Right ventricle myocardium inferior (tissue), 1 donor: Measurements from ENCODE around the gene TASP1. TPM values are rescaled to one million over a fixed set of nuclear protein-coding genes. Genes with fewer than 3 reads are reported as not detected.

Experiments used
- ATAC-seq: fragments of 200-7000 bp; cut with Tn5 transposase; one replicate; pipeline ENCODE4 v1.9.1; 2020; ENCODE audit warnings: mild to moderate bottlenecking, moderate library complexity
- DNase-seq: peaks from one replicate; pipeline ENCODE4 v3.0.0; 2021; ENCODE audit errors: missing footprints
- intact Hi-C: fragments of 100-400 bp; cut with DNase I; formaldehyde crosslinking; loops from one replicate; pipeline ENCODE4 v1.11.0; 2022
- total RNA-seq: library from RNA; stranded (reverse); fragmentation: NEBNext Ultra II Directional; extraction: Animal tissue kit (Norgen Biotek cat#: 25700); gene quantifications from one replicate; pipeline ENCODE4 v1.2.1, GENCODE V29; 2021
- donor health status: DM: no; HTN: yes; CAD: no; lungs with severe emphysema.

The TASP1 gene
- total RNA-seq, 1 donor from 2014 or later = 4.3 TPM

DNA sequence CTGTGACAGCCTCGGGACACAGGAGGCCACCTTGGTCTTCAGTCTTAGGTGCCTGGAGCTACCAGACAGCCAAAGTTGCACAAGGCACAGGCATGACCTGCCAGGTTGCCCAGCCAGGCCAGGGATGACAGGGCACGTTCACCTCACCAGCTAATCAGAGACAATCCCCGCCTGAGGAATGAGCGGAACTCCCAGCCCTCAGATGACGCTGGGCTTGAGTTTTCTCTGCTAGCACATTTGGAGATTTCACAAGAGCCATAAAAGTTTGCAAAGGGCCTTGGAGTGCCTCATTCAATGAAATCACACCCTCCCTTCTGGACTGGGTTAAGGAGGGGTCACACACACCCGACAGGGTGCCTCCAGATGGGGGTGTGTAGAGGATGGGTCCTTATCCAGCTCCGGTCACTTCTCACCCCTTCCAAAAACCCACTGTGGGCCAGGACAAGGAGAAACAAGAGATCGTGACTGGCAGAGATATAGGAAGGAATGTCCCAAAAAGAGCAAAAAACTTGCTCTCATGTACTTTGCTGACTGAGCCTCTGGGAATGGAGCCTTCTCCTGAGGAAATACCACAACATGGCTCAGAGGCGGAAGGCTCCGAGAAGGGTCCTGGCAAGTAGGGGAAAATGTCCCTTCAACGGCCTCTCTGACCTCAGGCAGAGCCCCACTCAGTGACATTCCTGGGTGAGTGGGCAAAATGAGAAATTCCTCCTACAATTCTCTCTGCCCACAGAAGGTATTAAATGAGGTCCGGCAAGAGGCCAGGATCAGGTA, 296.1 kb downstream of the TASP1 start:
- intact Hi-C loops = no loop called here
- DNase-seq = no peak
- no peak for ATAC-seq

DNA sequence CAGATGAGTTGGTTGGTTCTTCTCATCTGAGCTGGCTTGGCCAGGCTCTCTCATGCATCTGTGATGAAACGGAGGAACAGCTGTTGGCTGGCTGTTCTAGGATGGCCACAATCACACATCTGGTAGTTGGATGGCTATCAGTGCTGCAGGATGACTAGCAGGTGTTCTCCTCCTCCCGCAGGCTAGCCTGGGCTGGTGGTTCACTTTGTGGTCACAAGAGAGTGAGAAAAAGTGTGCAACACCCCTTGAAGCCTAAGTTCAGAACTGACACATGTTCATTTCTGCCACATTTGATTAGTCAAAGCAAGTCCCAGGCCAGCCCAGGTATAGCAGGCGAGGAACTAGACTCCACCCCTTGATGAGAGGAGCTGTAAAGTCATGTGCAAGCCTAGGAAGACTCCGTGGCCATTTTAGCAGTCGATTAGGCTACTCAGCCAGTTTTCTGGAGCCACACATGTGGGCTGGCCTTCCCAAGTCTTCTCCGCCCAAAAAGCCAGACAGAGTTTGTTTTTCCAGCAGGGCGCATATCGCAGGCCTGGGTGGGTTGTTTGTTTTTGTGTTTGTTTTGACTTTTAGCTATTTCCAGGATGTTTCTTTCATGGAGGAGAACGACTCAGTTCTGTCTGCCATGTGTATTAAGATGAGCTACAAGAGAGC, 296.9 kb downstream of the TASP1 start:
- no peak for ATAC-seq
- intact Hi-C loops = no loop called here

DNA sequence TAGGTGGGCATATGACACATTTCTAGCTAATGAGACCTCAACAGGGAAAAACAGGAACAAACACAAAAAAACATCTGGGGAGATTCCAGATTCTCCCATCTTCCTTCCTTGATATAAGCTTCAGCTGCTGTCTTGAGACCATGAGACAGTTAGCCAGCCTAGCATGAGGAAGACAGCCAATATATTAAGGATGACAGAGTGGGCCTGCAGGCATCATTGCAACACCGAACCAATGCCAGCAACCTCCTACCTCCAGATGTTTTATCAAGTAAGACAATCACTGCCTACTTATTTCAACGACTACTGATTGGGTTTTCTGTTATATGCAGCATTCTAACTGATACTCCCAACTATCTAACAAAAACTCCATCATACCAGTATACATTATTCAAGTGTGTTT, 298.6 kb downstream of the TASP1 start:
- DNase-seq = no peak
- intact Hi-C loops = no loop called here
- no peak for ATAC-seq

More for the DNA sequence above, 296.9 kb downstream of the TASP1 start:
- DNase-seq = no peak

Other genes with a start within 250 kb of the TASP1 start
- 12.9 TPM for gene ESF1, start 146.0 kb upstream of the TASP1 start, total RNA-seq
- 71.6 TPM for gene NDUFAF5, start 146.1 kb upstream of the TASP1 start, total RNA-seq